T1000 (cell line): ENCODE measurements around the gene WFDC1.

Source experiments
- DNase-seq: peaks from one replicate; lab custom pipeline; 2025; ENCODE audit warnings: mixed read lengths; lab: John Stamatoyannopoulos, UW

Gene WFDC1

GRCh38 chr16:84378099-84378498 is 83.4 kb downstream of the WFDC1 start:
- no peak for DNase-seq

GRCh38 chr16:84378567-84378966 is 83.9 kb downstream of the WFDC1 start:
- no peak for DNase-seq

- DNase-seq: no peak
These were observed 84.5 kb downstream of the WFDC1 start for GRCh38 chr16:84379008-84379708.
